ENCODE measurements around the gene SYT12. TPM values are rescaled to one million over a fixed set of nuclear protein-coding genes. Genes with fewer than 3 reads are reported as not detected.

The SYT12 gene
- total and polyA plus RNA-seq, 2 of the 13 experiments (the other 11 are each of a cell fraction or from before 2014, with no cell fraction given) = 0.01 to 0.02 TPM

- TF ChIP-seq BHLHE40 (IDR thresholded peaks at IDR 0.05; ENCODE audit: low read length) (no peak), ZUFSP (CRISPR knock-in tag; IDR thresholded peaks at IDR 0.05; ENCODE audit: borderline replicate concordance) (no peak), XBP1 (CRISPR knock-in tag; IDR thresholded peaks at IDR 0.05) (no peak)
Measured at GRCh38 chr11:67099831-67100324, 76.9 kb downstream of the SYT12 start (continued).

Small RNA genes within 50 kb of the gene (microRNA-seq; reads per million reads assigned to microRNA genes)
- not detected for gene MIR6860

Other genes starting within 250 kb of the SYT12 start
- gene RCE1, start 179.7 kb upstream of the SYT12 start, total RNA-seq (2016; rRNA removed; fragmentation: Illumina TruSeq; extraction: Trizol) = 8.0 and 22.2 TPM in 2 replicates
- 22.4 and 29.3 TPM in 2 replicates for gene RCE1, start 179.7 kb upstream of the SYT12 start, polyA plus RNA-seq (2011; rRNA removed)
- 4.4 and 6.8 TPM in 2 replicates for gene LRFN4, start 166.1 kb upstream of the SYT12 start, total RNA-seq (2016; rRNA removed; fragmentation: Illumina TruSeq; extraction: Trizol)
- 1.3 and 2.4 TPM in 2 replicates for gene LRFN4, start 166.1 kb upstream of the SYT12 start, polyA plus RNA-seq (2011; rRNA removed)
- gene PC, start 64.8 kb upstream of the SYT12 start, total RNA-seq (2016; rRNA removed; fragmentation: Illumina TruSeq; extraction: Trizol) = 32.6 and 39.0 TPM in 2 replicates
- 27.2 and 29.0 TPM in 2 replicates for gene PC, start 64.8 kb upstream of the SYT12 start, polyA plus RNA-seq (2011; rRNA removed)
- gene C11orf86, start 47.8 kb upstream of the SYT12 start, total RNA-seq (2016; rRNA removed; fragmentation: Illumina TruSeq; extraction: Trizol) = 0.11 and 0.17 TPM in 2 replicates
- 0.10 and 0.18 TPM in 2 replicates for gene C11orf86, start 47.8 kb upstream of the SYT12 start, polyA plus RNA-seq (2011; rRNA removed)
- 0.27 and 0.29 TPM in 2 replicates for gene RHOD, start 33.7 kb downstream of the SYT12 start, total RNA-seq (2016; rRNA removed; fragmentation: Illumina TruSeq; extraction: Trizol)
- gene RHOD, start 33.7 kb downstream of the SYT12 start, polyA plus RNA-seq (2011; rRNA removed) = 0.98 and 1.7 TPM in 2 replicates
- gene KDM2A, start 96.1 kb downstream of the SYT12 start, total RNA-seq (2016; rRNA removed; fragmentation: Illumina TruSeq; extraction: Trizol) = 21.0 and 31.4 TPM in 2 replicates
- 31.3 and 37.3 TPM in 2 replicates for gene KDM2A, start 96.1 kb downstream of the SYT12 start, polyA plus RNA-seq (2011; rRNA removed)
- gene GRK2, start 243.3 kb downstream of the SYT12 start, total RNA-seq (2016; rRNA removed; fragmentation: Illumina TruSeq; extraction: Trizol) = 26.3 and 31.3 TPM in 2 replicates
- 42.4 and 66.8 TPM in 2 replicates for gene GRK2, start 243.3 kb downstream of the SYT12 start, polyA plus RNA-seq (2011; rRNA removed)

Measured in HepG2 (cell line).